HEK293 (cell line): ENCODE results near the gene TOM1L2.
A peak's percentile ranks its signal among the peaks of the same experiment; 100 is the strongest.

Source experiments
- ATF2 ChIP-seq: fragments of 450-650 bp; formaldehyde crosslinking; IDR thresholded peaks from 2 replicates; pipeline ENCODE4 v1.5.1; 2016; ENCODE audit warnings: missing biosample characterization, missing genetic modification characterization, low read depth
- GLI4 ChIP-seq: fragments of 450-650 bp; formaldehyde crosslinking; IDR thresholded peaks from 2 replicates; pipeline ENCODE4 v1.5.1; 2016; ENCODE audit warnings: missing biosample characterization, missing genetic modification characterization
- GLIS1 ChIP-seq: fragments of 450-650 bp; formaldehyde crosslinking; IDR thresholded peaks from 2 replicates; pipeline ENCODE4 v1.5.1; 2016; ENCODE audit warnings: missing biosample characterization, missing genetic modification characterization
- HOXC10 ChIP-seq: sonication (generic); formaldehyde crosslinking; IDR thresholded peaks from 2 replicates; pipeline ENCODE4 v1.8.1; 2023; ENCODE audit warnings: mild to moderate bottlenecking, missing genetic modification reagents
- KLF8 ChIP-seq: fragments of 450-650 bp; formaldehyde crosslinking; IDR thresholded peaks from 2 replicates; pipeline ENCODE4 v1.5.1; 2016; ENCODE audit warnings: missing biosample characterization, missing genetic modification characterization
- SALL2 ChIP-seq: fragments of 450-650 bp; formaldehyde crosslinking; IDR thresholded peaks from 2 replicates; pipeline ENCODE4 v1.5.0; 2017; ENCODE audit warnings: missing biosample characterization, mild to moderate bottlenecking, missing genetic modification characterization, borderline replicate concordance
- SETDB1 ChIP-seq: IDR thresholded peaks from one replicate; pipeline ENCODE4 v1.6.1; 2017; ENCODE audit warnings: mild to moderate bottlenecking, low read length, moderate library complexity, mixed read lengths; ENCODE audit not compliant: insufficient read length
- SP2 ChIP-seq: fragments of 450-650 bp; formaldehyde crosslinking; IDR thresholded peaks from 2 replicates; pipeline ENCODE4 v1.5.1; 2016; ENCODE audit warnings: missing biosample characterization, missing genetic modification characterization
- SP3 ChIP-seq: fragments of 450-650 bp; formaldehyde crosslinking; IDR thresholded peaks from 2 replicates; pipeline ENCODE4 v1.5.1; 2016; ENCODE audit warnings: missing biosample characterization, missing genetic modification characterization
- SP7 ChIP-seq: fragments of 450-650 bp; formaldehyde crosslinking; IDR thresholded peaks from 2 replicates; pipeline ENCODE4 v1.5.1; 2016; ENCODE audit warnings: missing biosample characterization, missing genetic modification characterization
- YY1 ChIP-seq: fragments of 450-650 bp; formaldehyde crosslinking; IDR thresholded peaks from 2 replicates; pipeline ENCODE4 v1.5.1; 2018; ENCODE audit warnings: missing biosample characterization, missing genetic modification characterization
- ZFHX2 ChIP-seq: fragments of 450-650 bp; formaldehyde crosslinking; conservative IDR thresholded peaks from 2 replicates; pipeline ENCODE4 v1.5.1; 2016; ENCODE audit warnings: missing biosample characterization, missing genetic modification characterization
- ZNF155 ChIP-seq: fragments of 450-650 bp; formaldehyde crosslinking; IDR thresholded peaks from 2 replicates; pipeline ENCODE4 v1.5.1; 2016; ENCODE audit warnings: missing biosample characterization, missing genetic modification characterization
- ZNF174 ChIP-seq: fragments of 450-650 bp; formaldehyde crosslinking; IDR thresholded peaks from 2 replicates; pipeline ENCODE4 v1.5.0; 2017; ENCODE audit warnings: missing biosample characterization, mild to moderate bottlenecking, missing genetic modification characterization
- ZNF24 ChIP-seq: fragments of 450-650 bp; formaldehyde crosslinking; IDR thresholded peaks from 2 replicates; pipeline ENCODE4 v1.5.1; 2016; ENCODE audit warnings: missing biosample characterization, missing genetic modification characterization
- ZNF274 ChIP-seq, 2 experiments: fragments of 200-500 bp in 1 of 2; fragments of 450-650 bp in 1 of 2; sonication (Bioruptor generic) in 1 of 2; formaldehyde crosslinking in 1 of 2; IDR thresholded peaks; 2 replicates each; pipeline versions ENCODE4 v1.5.1 to v1.6.1; 2014 to 2016; ENCODE audit warnings: borderline replicate concordance in 1 of 2, inconsistent platforms in 1 of 2, low read length in 1 of 2, missing biosample characterization in 1 of 2, missing genetic modification characterization in 1 of 2
- ZNF341 ChIP-seq: fragments of 450-650 bp; formaldehyde crosslinking; IDR thresholded peaks from 2 replicates; pipeline ENCODE4; 2016; ENCODE audit warnings: low read depth, missing biosample characterization, missing genetic modification characterization
- ZNF366 ChIP-seq: fragments of 450-650 bp; formaldehyde crosslinking; conservative IDR thresholded peaks from 2 replicates; pipeline ENCODE4 v1.5.1; 2016; ENCODE audit warnings: missing biosample characterization, missing genetic modification characterization
- ZNF398 ChIP-seq: fragments of 450-650 bp; formaldehyde crosslinking; IDR thresholded peaks from 2 replicates; pipeline ENCODE4 v1.5.1; 2017; ENCODE audit warnings: missing biosample characterization, missing genetic modification characterization
- ZNF423 ChIP-seq: fragments of 450-650 bp; formaldehyde crosslinking; IDR thresholded peaks from 2 replicates; pipeline ENCODE4 v1.5.1; 2016; ENCODE audit warnings: missing biosample characterization, missing genetic modification characterization
- ZNF48 ChIP-seq: fragments of 450-650 bp; formaldehyde crosslinking; IDR thresholded peaks from 2 replicates; pipeline ENCODE4 v1.5.1; 2016; ENCODE audit warnings: missing biosample characterization, missing genetic modification characterization
- ZNF529 ChIP-seq: fragments of 450-650 bp; formaldehyde crosslinking; IDR thresholded peaks from 2 replicates; pipeline ENCODE4 v1.5.1; 2017; ENCODE audit warnings: missing genetic modification characterization, missing biosample characterization; ENCODE audit not compliant: insufficient replicate concordance
- ZNF580 ChIP-seq: fragments of 450-650 bp; formaldehyde crosslinking; IDR thresholded peaks from 2 replicates; pipeline ENCODE4 v1.5.1; 2016; ENCODE audit warnings: missing biosample characterization, missing genetic modification characterization
- ZNF585B ChIP-seq: fragments of 450-650 bp; formaldehyde crosslinking; IDR thresholded peaks from 2 replicates; pipeline ENCODE4 v1.5.1; 2016; ENCODE audit warnings: missing biosample characterization, missing genetic modification characterization
- ZNF600 ChIP-seq: fragments of 450-650 bp; formaldehyde crosslinking; IDR thresholded peaks from 2 replicates; pipeline ENCODE4 v1.5.1; 2016; ENCODE audit warnings: missing biosample characterization, missing genetic modification characterization
- ZNF747 ChIP-seq: fragments of 450-650 bp; formaldehyde crosslinking; IDR thresholded peaks from 2 replicates; pipeline ENCODE4 v1.5.1; 2016; ENCODE audit warnings: missing biosample characterization, missing genetic modification characterization
- ZNF776 ChIP-seq: fragments of 450-650 bp; formaldehyde crosslinking; IDR thresholded peaks from 2 replicates; pipeline ENCODE4 v1.5.0; 2017; ENCODE audit warnings: missing biosample characterization, missing genetic modification characterization, borderline replicate concordance
- ZNF785 ChIP-seq: fragments of 450-650 bp; formaldehyde crosslinking; IDR thresholded peaks from 2 replicates; pipeline ENCODE4 v1.5.1; 2016; ENCODE audit warnings: missing biosample characterization, missing genetic modification characterization
- ZSCAN23 ChIP-seq: fragments of 450-650 bp; formaldehyde crosslinking; IDR thresholded peaks from 2 replicates; pipeline ENCODE4 v1.5.1; 2016; ENCODE audit warnings: missing biosample characterization, missing genetic modification characterization
- TF ChIP-seq, protein P1 (sequence below): fragments of 450-650 bp; formaldehyde crosslinking; IDR thresholded peaks from 2 replicates; pipeline ENCODE4 v1.5.1; 2016; ENCODE audit warnings: missing biosample characterization, missing genetic modification characterization
- TF ChIP-seq, protein P2 (sequence below): fragments of 450-650 bp; formaldehyde crosslinking; IDR thresholded peaks from 2 replicates; pipeline ENCODE4 v1.5.1; 2017; ENCODE audit warnings: missing biosample characterization, missing genetic modification characterization
- TF ChIP-seq, protein P3 (sequence below): fragments of 450-650 bp; formaldehyde crosslinking; IDR thresholded peaks from 2 replicates; pipeline ENCODE4 v1.5.1; 2016; ENCODE audit warnings: missing biosample characterization, missing genetic modification characterization

The TOM1L2 gene

DNA sequence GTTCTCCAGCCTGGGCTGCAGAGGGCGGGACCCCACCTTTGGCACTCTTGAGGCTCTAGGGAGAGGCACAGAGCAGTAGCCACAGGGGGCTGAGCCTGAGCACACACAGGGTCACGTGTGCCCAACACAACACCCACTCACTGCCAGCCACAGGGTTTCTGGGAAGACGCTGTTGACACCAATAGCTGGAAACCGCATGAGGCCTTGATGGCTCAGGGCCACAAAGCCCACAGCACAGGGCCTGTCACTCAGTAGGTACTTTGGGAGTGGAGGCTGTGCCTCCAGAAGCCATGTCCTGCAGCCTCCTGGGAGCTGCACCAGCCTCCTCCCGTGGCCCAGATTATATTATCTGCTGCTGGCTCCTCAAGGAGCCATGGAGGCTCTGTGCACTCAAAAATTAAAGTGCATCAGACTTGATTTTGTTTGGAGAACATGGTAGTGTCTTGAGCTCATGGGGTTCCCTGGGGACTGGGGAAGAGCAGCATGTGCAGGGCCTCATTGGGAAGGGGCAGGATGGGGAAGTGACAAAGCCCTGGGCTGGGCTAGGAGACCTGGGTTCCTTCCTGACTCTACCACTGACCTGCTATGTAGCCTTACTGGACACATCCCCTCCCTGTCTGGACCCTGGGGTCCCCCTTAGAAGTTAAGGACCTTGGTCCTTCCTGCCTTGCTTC is 122.9 kb downstream of the TOM1L2 start (continued):
- TF ChIP-seq ZNF366 (tag by site-specific recombination) = no peak
- TF ChIP-seq SALL2 = no peak
- TF ChIP-seq ZNF580 (tag by site-specific recombination) = no peak
- TF ChIP-seq, protein P1, sequence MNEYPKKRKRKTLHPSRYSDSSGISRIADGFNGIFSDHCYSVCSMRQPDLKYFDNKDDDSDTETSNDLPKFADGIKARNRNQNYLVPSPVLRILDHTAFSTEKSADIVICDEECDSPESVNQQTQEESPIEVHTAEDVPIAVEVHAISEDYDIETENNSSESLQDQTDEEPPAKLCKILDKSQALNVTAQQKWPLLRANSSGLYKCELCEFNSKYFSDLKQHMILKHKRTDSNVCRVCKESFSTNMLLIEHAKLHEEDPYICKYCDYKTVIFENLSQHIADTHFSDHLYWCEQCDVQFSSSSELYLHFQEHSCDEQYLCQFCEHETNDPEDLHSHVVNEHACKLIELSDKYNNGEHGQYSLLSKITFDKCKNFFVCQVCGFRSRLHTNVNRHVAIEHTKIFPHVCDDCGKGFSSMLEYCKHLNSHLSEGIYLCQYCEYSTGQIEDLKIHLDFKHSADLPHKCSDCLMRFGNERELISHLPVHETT (tag by site-specific recombination) = 0 out of 2 replicates have a peak, but pooled peaks have one; percentile 30
- no peak for TF ChIP-seq HOXC10 (CRISPR knock-in tag)
- TF ChIP-seq ZNF174 (tag by site-specific recombination) = no peak
- no peak for TF ChIP-seq ZNF776 (tag by site-specific recombination)
- TF ChIP-seq GLI4 (tag by site-specific recombination) = no peak
- TF ChIP-seq, protein P2, sequence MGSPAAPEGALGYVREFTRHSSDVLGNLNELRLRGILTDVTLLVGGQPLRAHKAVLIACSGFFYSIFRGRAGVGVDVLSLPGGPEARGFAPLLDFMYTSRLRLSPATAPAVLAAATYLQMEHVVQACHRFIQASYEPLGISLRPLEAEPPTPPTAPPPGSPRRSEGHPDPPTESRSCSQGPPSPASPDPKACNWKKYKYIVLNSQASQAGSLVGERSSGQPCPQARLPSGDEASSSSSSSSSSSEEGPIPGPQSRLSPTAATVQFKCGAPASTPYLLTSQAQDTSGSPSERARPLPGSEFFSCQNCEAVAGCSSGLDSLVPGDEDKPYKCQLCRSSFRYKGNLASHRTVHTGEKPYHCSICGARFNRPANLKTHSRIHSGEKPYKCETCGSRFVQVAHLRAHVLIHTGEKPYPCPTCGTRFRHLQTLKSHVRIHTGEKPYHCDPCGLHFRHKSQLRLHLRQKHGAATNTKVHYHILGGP (tag by site-specific recombination) = no peak
- TF ChIP-seq ZNF155 (tag by site-specific recombination) = no peak
- TF ChIP-seq SETDB1 = no peak
- TF ChIP-seq SP2 (tag by site-specific recombination) = peak; percentile 50
- no peak for TF ChIP-seq ZNF274 (IDR thresholded peaks at IDR 0.05; ENCODE audit: low read length)
- TF ChIP-seq ZNF274 (tag by site-specific recombination; IDR thresholded peaks at IDR 0.05; ENCODE audit: borderline replicate concordance) = no peak
- no peak; the same call in 1 of the 2 replicates for TF ChIP-seq ZSCAN23
- TF ChIP-seq ZNF398 (tag by site-specific recombination) = no peak
- peak; percentile 92 for TF ChIP-seq GLIS1 (tag by site-specific recombination)
- peak; percentile 92 for TF ChIP-seq ZNF600 (tag by site-specific recombination)
- TF ChIP-seq ZNF341 (tag by site-specific recombination) = peak; percentile 48
- TF ChIP-seq ZNF785 = no peak
- TF ChIP-seq ZNF423 = peak; percentile 93
- no peak for TF ChIP-seq ATF2 (tag by site-specific recombination)
- TF ChIP-seq ZFHX2 (tag by site-specific recombination) = peak; percentile 92
- TF ChIP-seq ZNF585B = no peak
- TF ChIP-seq ZNF48 (tag by site-specific recombination) = no peak
- no peak; the same call in 1 of the 2 replicates for TF ChIP-seq SP3
- TF ChIP-seq ZNF747 (tag by site-specific recombination) = no peak
- TF ChIP-seq, protein P3, sequence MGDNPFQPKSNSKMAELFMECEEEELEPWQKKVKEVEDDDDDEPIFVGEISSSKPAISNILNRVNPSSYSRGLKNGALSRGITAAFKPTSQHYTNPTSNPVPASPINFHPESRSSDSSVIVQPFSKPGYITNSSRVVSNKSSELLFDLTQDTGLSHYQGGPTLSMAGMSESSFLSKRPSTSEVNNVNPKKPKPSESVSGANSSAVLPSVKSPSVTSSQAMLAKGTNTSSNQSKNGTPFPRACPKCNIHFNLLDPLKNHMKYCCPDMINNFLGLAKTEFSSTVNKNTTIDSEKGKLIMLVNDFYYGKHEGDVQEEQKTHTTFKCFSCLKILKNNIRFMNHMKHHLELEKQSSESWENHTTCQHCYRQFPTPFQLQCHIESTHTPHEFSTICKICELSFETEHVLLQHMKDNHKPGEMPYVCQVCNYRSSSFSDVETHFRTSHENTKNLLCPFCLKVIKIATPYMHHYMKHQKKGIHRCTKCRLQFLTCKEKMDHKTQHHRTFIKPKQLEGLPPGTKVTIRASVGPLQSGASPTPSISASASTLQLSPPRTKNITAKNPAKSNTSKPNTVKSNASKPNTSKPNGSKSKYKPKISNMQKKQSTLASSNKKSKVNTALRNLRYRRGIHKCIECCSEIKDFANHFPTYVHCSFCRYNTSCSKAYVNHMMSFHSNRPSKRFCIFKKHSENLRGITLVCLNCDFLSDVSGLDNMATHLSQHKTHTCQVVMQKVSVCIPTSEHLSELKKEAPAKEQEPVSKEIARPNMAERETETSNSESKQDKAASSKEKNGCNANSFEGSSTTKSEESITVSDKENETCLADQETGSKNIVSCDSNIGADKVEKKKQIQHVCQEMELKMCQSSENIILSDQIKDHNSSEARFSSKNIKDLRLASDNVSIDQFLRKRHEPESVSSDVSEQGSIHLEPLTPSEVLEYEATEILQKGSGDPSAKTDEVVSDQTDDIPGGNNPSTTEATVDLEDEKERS (tag by site-specific recombination) = no peak; the same call in 1 of the 2 replicates
- peak; percentile 40 for TF ChIP-seq KLF8 (tag by site-specific recombination)
- peak; percentile 75 for TF ChIP-seq SP7
- TF ChIP-seq ZNF24 = peak; percentile 71
- no peak for TF ChIP-seq YY1 (tag by site-specific recombination)
- TF ChIP-seq ZNF529 = no peak
